Stimulated activated CD8-positive, alpha-beta memory T cell treated with anti-CD3 and anti-CD28 coated beads, Interleukin-15, amount 100 ng/mL, for 24 hours (primary cell): ENCODE results near the gene C4orf33.
"Not testable (repeated sequence)": the region's sequence is repeated elsewhere in the genome, so short reads cannot be mapped to it uniquely, and the experiment has no call there.

Experiments used
- DNase-seq: peaks from one replicate; pipeline ENCODE4 v3.0.0-alpha.2; 2020; ENCODE audit warnings: low read depth

The C4orf33 gene

GRCh38 chr4:129095811-129096454 lies at the start of gene C4orf33:
C4orf33 (plus strand) TSS chr4:129096152; CDS start chr4:129102611, 6,459 bp downstream.
- peak; percentile 13 for DNase-seq

GRCh38 chr4:129059028-129059427 lies 36.9 kb upstream of the C4orf33 start:
- DNase-seq = no peak

GRCh38 chr4:129062580-129062979 lies 33.4 kb upstream of the C4orf33 start:
- DNase-seq = no peak

- no peak for DNase-seq
These were observed 32.3 kb upstream of the C4orf33 start for GRCh38 chr4:129063640-129064039.

GRCh38 chr4:129064717-129065116 lies 31.2 kb upstream of the C4orf33 start:
- no peak for DNase-seq

GRCh38 chr4:129069537-129069936 lies 26.4 kb upstream of the C4orf33 start:
- DNase-seq = not testable (repeated sequence)

GRCh38 chr4:129077326-129077725 lies 18.6 kb upstream of the C4orf33 start:
- no peak for DNase-seq

GRCh38 chr4:129080129-129080528 lies 15.8 kb upstream of the C4orf33 start:
- no peak for DNase-seq

- DNase-seq = no peak
These were observed 13.7 kb upstream of the C4orf33 start for GRCh38 chr4:129082302-129082701.

- DNase-seq = no peak
These were observed 10.5 kb upstream of the C4orf33 start for GRCh38 chr4:129085472-129085871.

- DNase-seq = no peak
These were observed 8.4 kb upstream of the C4orf33 start for GRCh38 chr4:129087516-129087915.

- no peak for DNase-seq
These were observed 3.2 kb upstream of the C4orf33 start for GRCh38 chr4:129092631-129093190.

GRCh38 chr4:129093191-129093920 lies 2.6 kb upstream of the C4orf33 start, which contains the start of gene SCLT1:
SCLT1 (minus strand) TSS chr4:129093539; CDS start chr4:129093103, 436 bp downstream.
- DNase-seq = peak; percentile 88

GRCh38 chr4:129094347-129094746 lies 1.6 kb upstream of the C4orf33 start:
- no peak for DNase-seq

GRCh38 chr4:129098531-129099001 lies 2.6 kb downstream of the C4orf33 start:
- DNase-seq = no peak

GRCh38 chr4:129109965-129110824 lies 14.2 kb downstream of the C4orf33 start:
- no peak for DNase-seq

GRCh38 chr4:129110931-129111330 lies 15.0 kb downstream of the C4orf33 start:
- DNase-seq = no peak

GRCh38 chr4:129111919-129112318 lies 16.0 kb downstream of the C4orf33 start:
- no peak for DNase-seq

GRCh38 chr4:129113434-129113833 lies 17.5 kb downstream of the C4orf33 start:
- DNase-seq = no peak

GRCh38 chr4:129113919-129114318 lies 18.0 kb downstream of the C4orf33 start:
- no peak for DNase-seq

GRCh38 chr4:129117705-129118104 lies 21.8 kb downstream of the C4orf33 start:
- no peak for DNase-seq

- not testable (repeated sequence) for DNase-seq
These were observed 30.7 kb downstream of the C4orf33 start for GRCh38 chr4:129126614-129127013.
